Testis (tissue), 3 donors: ENCODE data around the gene NUP133. TPM values are rescaled to one million over a fixed set of nuclear protein-coding genes. Genes with fewer than 3 reads are reported as not detected.
"Not testable (repeated sequence)": the region's sequence is repeated elsewhere in the genome, so short reads cannot be mapped to it uniquely, and the experiment has no call there.

ENCODE experiments used
- DNase-seq: peaks from one replicate; pipeline ENCODE4 v3.0.0-alpha.2; 2019
- H3K27ac ChIP-seq, 2 donors: fragments of 200-600 bp; sonication (generic); one replicate each; pipeline ENCODE4 v1.5.1; 2019
- H3K27me3 ChIP-seq: fragments of 200-600 bp; sonication (generic); one replicate; pipeline ENCODE4 v1.5.1; 2019
- H3K36me3 ChIP-seq: fragments of 200-600 bp; sonication (generic); one replicate; pipeline ENCODE4 v1.5.1; 2017; ENCODE audit warnings: low read depth; ENCODE audit errors: missing control alignments
- H3K4me1 ChIP-seq: fragments of 200-600 bp; sonication (generic); one replicate; pipeline ENCODE4 v1.5.1; 2019
- H3K4me3 ChIP-seq, 2 donors: fragments of 200-600 bp; sonication (generic); one replicate each; pipeline ENCODE4 v1.5.1; 2017 to 2019
- H3K9me3 ChIP-seq: fragments of 200-600 bp; sonication (generic); one replicate; pipeline ENCODE4 v1.5.1; 2017
- CTCF ChIP-seq, 3 experiments: fragments of 450-650 bp in 2 of 3; fragments of 200-600 bp in 1 of 3; sonication (generic) in 1 of 3; IDR thresholded peaks; one replicate each; pipeline ENCODE4 v1.5.1; 2016 to 2019; ENCODE audit warnings: antibody characterized with exemption in 3 of 3, mild to moderate bottlenecking in 2 of 3, moderate library complexity in 1 of 3
- POLR2A ChIP-seq: fragments of 450-650 bp; IDR thresholded peaks from one replicate; pipeline ENCODE4 v1.6.1; 2017; ENCODE audit warnings: antibody characterized with exemption, mild to moderate bottlenecking, moderate library complexity
- WGBS, 2 donors: methylation state at CpG; one replicate each; pipeline ENCODE4 v1.1.5; 2018; 5-methylcytosine and 5-hydroxymethylcytosine counted together
- intact Hi-C: fragments of 100-400 bp; cut with DNase I; formaldehyde crosslinking; loops from one replicate; pipeline ENCODE4 v1.15.1; 2023; ENCODE audit warnings: low total_unique reads
- polyA plus RNA-seq: library from polyadenylated mRNA; stranded (reverse); fragments of 350-450 nt; fragmentation: Illumina TruSeq; extraction: RNeasy Lipid Tissue Mini Kit (QIAGEN cat#74804); gene quantifications from one replicate; pipeline ENCODE4 v1.2.3, GENCODE V29; 2014; ENCODE audit warnings: low read depth, low replicate concordance; ENCODE audit not compliant: insufficient read depth
- total RNA-seq, 2 donors: library from RNA; depleted of rRNA; stranded (reverse); fragments of >200 nt; gene quantifications; one replicate each; pipeline ENCODE4 v1.2.3, GENCODE V29; 2016

NUP133 gene
- total and polyA plus RNA-seq, 3 donors from 2014 or later, result 26.5 to 60.9 (median 46.5) TPM

GRCh38 chr1:229531326-229531725, 23.2 kb upstream of the NUP133 start:
- Histone ChIP-seq H3K4me3 (no peak overlapping the region), H3K4me1 (no peaks in the 10 kb centered on the region), H3K36me3 (no peaks in the 10 kb centered on the region), H3K27ac (no peak overlapping the region), H3K9me3 (no peaks in the 10 kb centered on the region), H3K27me3 (no peaks in the 10 kb centered on the region)
- 87 to 94% methylated on average over 5 to 6 of the region's 6 CpGs for WGBS, 2 donors
- intact Hi-C loops, result no loop called here
- DNase-seq, result no peak
- no peak for TF ChIP-seq CTCF (IDR thresholded peaks at IDR 0.05)
- no peak for TF ChIP-seq POLR2A

DNA sequence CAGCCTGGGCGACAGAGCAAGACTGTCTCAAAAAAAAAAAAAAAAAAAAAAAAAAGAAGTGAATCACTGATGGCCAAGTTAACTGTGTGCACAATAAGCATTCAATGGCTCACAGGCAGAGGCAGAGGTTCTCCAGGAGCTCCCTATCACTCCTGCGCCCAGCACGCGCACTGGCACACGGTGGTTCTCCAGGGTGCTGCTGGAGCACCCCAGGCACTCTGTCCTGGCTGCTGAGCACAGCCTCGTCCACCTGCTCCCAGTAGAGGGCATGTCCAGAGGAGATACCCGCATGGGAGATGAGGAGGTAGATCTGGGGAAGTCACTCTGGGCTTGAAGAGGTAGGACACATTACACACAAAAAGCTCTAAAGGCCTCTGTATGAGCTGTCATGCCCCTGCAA, 21.5 kb upstream of the NUP133 start:
- no peak for TF ChIP-seq POLR2A
- TF ChIP-seq CTCF (IDR thresholded peaks at IDR 0.05), result no peak
- no peak for DNase-seq
- Histone ChIP-seq H3K4me1 (no peaks in the 10 kb centered on the region), H3K9me3 (no peaks in the 10 kb centered on the region), H3K27ac (no peak overlapping the region), H3K4me3 (no peak overlapping the region), H3K27me3 (no peaks in the 10 kb centered on the region), H3K36me3 (no peaks in the 10 kb centered on the region)
- intact Hi-C loops, result no loop called here
- 95 to 97% methylated on average over 7 of the region's 7 CpGs for WGBS, 2 donors

GRCh38 chr1:229526695-229527094, 18.6 kb upstream of the NUP133 start:
- intact Hi-C loops, result no loop called here
- H3K9me3 ChIP-seq, result no peaks in the 10 kb centered on the region
- 97 to 100% methylated on average over 1 of the region's 1 CpG for WGBS, 2 donors
- H3K4me3 ChIP-seq, result no peak overlapping the region
- H3K36me3 ChIP-seq, result no peaks in the 10 kb centered on the region
- H3K4me1 ChIP-seq, result no peaks in the 10 kb centered on the region
- TF ChIP-seq CTCF (IDR thresholded peaks at IDR 0.05), result no peak
- no peak for TF ChIP-seq POLR2A
- DNase-seq, result no peak
- H3K27ac ChIP-seq, result no peak overlapping the region
- H3K27me3 ChIP-seq, result no peaks in the 10 kb centered on the region

- no peaks in the 10 kb centered on the region for H3K27me3 ChIP-seq
- H3K27ac ChIP-seq, result no peak overlapping the region
- intact Hi-C loops, result no loop called here
- WGBS, 2 donors, result 62 to 63% methylated on average over 1 of the region's 1 CpG
- H3K36me3 ChIP-seq, result no peaks in the 10 kb centered on the region
- no peak overlapping the region for H3K4me3 ChIP-seq
- no peaks in the 10 kb centered on the region for H3K9me3 ChIP-seq
- TF ChIP-seq POLR2A (no peak), CTCF (IDR thresholded peaks at IDR 0.05) (no peak)
- no peak for DNase-seq
- no peaks in the 10 kb centered on the region for H3K4me1 ChIP-seq
These were observed 14.9 kb upstream of the NUP133 start for GRCh38 chr1:229523052-229523451.

DNA sequence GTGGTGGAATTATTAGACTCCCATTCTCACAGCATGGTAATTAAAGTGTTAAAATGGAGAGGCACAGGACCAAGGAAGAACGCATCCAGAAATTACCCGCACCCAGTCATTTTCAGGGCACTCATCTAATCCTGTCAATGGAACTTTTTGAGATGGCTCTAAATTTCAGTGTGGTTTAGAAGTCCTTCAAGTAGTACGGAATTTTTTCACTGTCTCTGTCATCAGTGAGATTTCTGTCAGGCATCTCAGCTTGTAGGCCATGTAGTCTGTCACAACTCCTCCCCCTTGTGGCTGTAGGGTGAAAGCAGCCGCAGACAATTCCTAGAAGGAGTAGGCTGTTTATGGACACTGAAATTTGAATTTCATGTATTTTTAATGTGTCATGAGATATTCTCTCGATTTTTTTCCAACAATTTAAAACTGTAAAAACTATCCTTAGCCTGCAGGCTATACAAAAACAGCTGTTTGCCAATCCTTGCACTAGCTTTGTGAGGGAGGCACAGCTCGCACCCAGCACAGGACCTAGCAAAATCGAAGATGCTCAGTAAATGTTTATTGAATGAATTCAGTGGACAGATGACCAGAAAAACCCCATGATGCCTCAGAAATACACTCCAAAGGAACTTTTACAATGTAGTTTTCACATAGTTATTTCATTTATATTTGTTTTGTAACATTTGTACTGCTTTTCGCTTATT, 6.6 kb upstream of the NUP133 start:
- Histone ChIP-seq H3K27ac (no peak overlapping the region), H3K27me3 (no peaks in the 10 kb centered on the region), H3K9me3 (no peaks in the 10 kb centered on the region), H3K4me3 (no peak overlapping the region), H3K36me3 (no peaks in the 10 kb centered on the region), H3K4me1 (no peaks in the 10 kb centered on the region)
- intact Hi-C loops, result no loop called here
- 49 to 51% methylated on average over 8 of the region's 8 CpGs for WGBS, 2 donors
- TF ChIP-seq POLR2A (no peak), CTCF (IDR thresholded peaks at IDR 0.05) (peak; percentile 63 to 71 (median 70))
- DNase-seq, result peak; percentile 84

DNA sequence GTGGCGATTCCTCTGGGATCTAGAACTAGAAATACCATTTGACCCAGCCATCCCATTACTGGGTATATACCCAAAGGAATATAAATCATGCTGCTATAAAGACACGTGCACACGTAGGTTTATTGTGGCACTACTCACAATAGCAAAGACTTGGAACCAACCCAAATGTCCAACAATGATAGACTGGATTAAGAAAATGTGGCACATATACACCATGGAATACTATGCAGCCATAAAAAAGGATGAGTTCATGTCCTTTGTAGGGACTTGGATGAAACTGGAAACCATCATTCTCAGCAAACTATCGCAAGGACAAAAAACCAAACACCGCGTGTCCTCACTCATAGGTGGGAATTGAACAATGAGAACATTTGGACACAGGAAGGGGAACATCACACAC, 3.5 kb upstream of the NUP133 start:
- DNase-seq, H3K4me3 ChIP-seq, H3K27ac ChIP-seq, H3K27me3 ChIP-seq, intact Hi-C loops, H3K9me3 ChIP-seq, H3K36me3 ChIP-seq: not testable (repeated sequence)
- WGBS, 2 donors, result 88 to 94% methylated on average over 6 of the region's 6 CpGs
- H3K4me1 ChIP-seq, result peaks cover 13% of the 10 kb centered on the region

- H3K36me3 ChIP-seq, H3K27me3 ChIP-seq, H3K9me3 ChIP-seq, DNase-seq, H3K27ac ChIP-seq, intact Hi-C loops, H3K4me3 ChIP-seq: not testable (repeated sequence)
- peaks cover 13% of the 10 kb centered on the region for H3K4me1 ChIP-seq
- 71 to 82% methylated on average over 2 of the region's 2 CpGs for WGBS, 2 donors
These were observed 3.1 kb upstream of the NUP133 start for GRCh38 chr1:229511201-229511600.
